NCI-H524 treated with DMSO at 0.1 percent for 48 hours (cell line): Measurements from ENCODE around the gene CR1L.
"Not testable (repeated sequence)": the region's sequence is repeated elsewhere in the genome, so short reads cannot be mapped to it uniquely, and the experiment has no call there.

Source experiments
- DNase-seq: peaks from one replicate; lab custom pipeline; 2025; lab: John Stamatoyannopoulos, UW

Gene CR1L

GRCh38 chr1:207646171-207646570 lies 1.2 kb downstream of the CR1L start:
- no peak for DNase-seq

- no peak for DNase-seq
Measured at GRCh38 chr1:207646944-207647579, 2.1 kb downstream of the CR1L start.

GRCh38 chr1:207647671-207648333 lies 2.9 kb downstream of the CR1L start:
- no peak for DNase-seq

GRCh38 chr1:207648334-207649209 lies 3.6 kb downstream of the CR1L start:
- DNase-seq, result no peak

- no peak for DNase-seq
Measured at GRCh38 chr1:207649210-207649753, 4.3 kb downstream of the CR1L start.

GRCh38 chr1:207649865-207650580 lies 5.1 kb downstream of the CR1L start:
- no peak for DNase-seq

GRCh38 chr1:207651583-207651982 lies 6.7 kb downstream of the CR1L start:
- no peak for DNase-seq

GRCh38 chr1:207654320-207654719 lies 9.4 kb downstream of the CR1L start:
- no peak for DNase-seq

- no peak for DNase-seq
Measured at GRCh38 chr1:207658408-207658807, 13.5 kb downstream of the CR1L start.

- DNase-seq, result no peak
Measured at GRCh38 chr1:207658904-207659485, 14.1 kb downstream of the CR1L start.

- DNase-seq, result no peak
Measured at GRCh38 chr1:207659545-207660153, 14.7 kb downstream of the CR1L start.

- not testable (repeated sequence) for DNase-seq
Measured at GRCh38 chr1:207661420-207661819, 16.5 kb downstream of the CR1L start.

- DNase-seq, result no peak
Measured at GRCh38 chr1:207666342-207666741, 21.4 kb downstream of the CR1L start.

- DNase-seq, result no peak
Measured at GRCh38 chr1:207669528-207670009, 24.6 kb downstream of the CR1L start.

- DNase-seq, result no peak
Measured at GRCh38 chr1:207670192-207670591, 25.3 kb downstream of the CR1L start.

- no peak for DNase-seq
Measured at GRCh38 chr1:207670997-207671396, 26.1 kb downstream of the CR1L start.

- DNase-seq, result no peak
Measured at GRCh38 chr1:207672522-207673130, 27.7 kb downstream of the CR1L start.

GRCh38 chr1:207673399-207673798 lies 28.5 kb downstream of the CR1L start:
- DNase-seq, result no peak

GRCh38 chr1:207676153-207676552 lies 31.2 kb downstream of the CR1L start:
- DNase-seq, result no peak

- not testable (repeated sequence) for DNase-seq
Measured at GRCh38 chr1:207680590-207681388, 35.9 kb downstream of the CR1L start.
